ENCODE measurements around the gene DLEU7.

Gene DLEU7

DNA sequence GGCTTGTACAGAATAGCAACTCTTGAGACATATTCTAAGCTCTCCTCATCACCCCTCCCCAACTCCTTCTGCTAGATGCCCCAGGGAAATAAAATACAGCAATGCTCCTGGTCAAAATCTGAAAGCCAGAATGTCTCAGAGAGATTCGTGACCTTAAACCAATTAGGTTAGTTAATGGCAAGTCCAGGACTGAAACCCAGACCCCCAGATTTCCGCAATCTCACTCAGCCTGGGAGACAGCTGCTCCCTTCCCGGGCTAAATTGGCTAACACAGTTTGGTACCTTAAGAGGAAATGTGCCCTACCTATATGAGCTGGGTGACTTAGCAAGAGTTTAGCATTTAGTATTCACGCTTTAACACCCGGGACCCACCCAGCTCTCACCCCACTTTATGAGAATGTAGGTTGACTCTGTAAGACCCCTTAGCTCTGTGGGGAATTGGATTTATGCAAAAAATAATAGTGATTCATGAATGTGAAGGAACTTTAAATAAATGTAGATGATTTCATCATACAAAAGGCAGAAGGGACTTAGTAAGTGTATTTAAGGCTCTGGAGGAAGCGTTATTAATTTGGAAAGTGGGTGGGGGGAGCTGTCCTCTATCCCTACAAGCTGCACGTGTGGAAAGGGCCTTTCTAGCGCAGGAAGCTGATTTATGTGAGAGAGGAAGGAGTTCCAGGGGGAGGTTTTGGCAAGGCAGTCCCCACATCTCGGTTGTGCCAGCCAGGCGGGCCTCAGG, 1.1 kb downstream of the DLEU7 start:
- DNase-seq: no peak

DNA sequence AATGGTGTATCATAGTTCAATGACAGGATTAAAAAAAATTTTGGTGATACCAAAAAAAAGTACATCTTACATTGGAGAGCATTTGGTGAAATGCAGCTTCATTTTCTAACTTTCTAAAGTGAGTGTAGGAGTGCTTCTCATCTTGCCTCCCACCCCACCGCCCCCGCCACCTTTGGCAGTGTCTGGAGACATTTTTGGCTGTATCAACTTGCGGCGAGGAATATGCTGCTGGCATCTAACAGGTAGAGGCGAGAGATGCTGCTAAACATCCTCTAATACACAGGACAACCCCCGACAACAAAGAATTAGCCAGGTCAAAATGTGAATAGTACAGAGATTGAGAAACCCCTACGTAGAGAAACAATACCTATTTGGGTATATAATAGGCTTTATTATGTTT, 1.7 kb downstream of the DLEU7 start:
- DNase-seq: no peak

DNA sequence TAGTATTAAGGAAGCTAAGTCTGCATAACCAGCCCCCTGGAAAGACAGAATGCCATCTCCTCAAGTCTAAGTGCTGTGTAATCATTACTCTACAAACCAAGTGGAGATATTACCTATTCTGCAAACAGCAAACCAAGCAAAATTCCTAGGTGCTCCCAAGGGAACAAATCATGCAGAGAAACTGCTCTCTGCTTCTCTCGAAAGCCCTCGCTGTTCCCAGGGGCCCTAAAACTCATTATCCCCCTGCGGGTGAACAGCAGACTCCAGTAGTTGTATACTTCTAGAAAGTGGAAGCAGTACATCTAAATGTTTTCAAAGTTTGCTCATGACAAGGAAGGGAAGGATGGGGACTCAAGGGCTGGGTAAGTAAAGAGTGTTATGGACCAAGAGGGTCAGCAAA, 3.2 kb downstream of the DLEU7 start:
- no peak for DNase-seq

DNA sequence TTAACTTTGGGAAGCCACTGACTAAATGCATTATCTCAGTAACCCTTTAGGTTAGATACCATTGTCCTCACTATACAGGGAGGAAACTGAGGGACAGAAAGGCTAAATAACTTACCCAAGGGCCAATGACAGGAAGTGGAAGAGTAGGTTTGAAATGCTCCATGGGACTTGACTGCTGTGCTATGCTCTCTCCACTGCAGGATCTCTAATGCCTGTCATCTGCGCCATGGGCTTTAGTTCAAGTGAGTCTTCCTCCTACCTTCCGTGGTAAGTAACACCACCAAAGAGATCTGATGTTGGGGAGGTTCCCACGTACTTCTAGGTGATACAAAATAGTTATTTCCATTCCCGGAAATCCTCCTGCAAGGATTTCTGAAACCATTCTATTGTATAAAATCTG, 3.7 kb downstream of the DLEU7 start:
- no peak for DNase-seq

DNA sequence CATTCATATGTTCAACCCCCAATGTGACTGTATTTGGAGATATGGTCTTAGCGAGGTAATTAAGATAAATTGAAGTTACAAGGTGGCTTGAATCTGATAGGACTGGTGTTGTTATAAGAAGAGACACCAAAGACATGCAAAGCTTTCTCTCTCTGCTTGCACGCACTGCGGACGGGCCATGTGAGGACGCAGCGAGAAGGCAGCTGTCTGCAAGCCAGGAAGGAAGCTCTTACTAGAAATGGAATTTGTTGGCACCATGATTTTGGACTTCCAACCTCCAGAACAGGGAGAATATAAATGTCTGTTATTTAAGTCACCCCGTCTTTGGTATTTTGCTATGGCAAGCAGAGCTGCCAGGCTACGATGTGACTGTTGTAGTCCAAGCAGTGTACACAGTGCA, 4.8 kb downstream of the DLEU7 start:
- DNase-seq: no peak

DNA sequence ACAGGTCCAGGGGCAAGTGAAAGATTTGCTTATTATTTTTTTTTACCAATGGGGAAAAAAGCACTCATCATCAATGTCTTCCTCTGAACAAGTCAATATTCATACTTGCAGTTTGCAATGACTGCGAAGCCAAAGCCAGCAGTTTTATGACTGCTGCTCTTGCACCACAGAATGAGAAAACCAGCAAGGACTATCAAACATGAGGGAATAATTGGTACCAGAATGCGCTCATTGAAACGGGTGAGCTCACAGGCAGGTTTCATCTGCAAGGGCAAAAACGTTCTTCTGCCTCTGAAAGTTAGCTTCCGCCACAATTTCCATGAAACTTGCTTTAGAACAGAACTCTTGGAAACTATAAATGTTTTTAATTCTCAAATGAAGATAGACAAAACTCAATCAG, 5.5 kb downstream of the DLEU7 start:
- no peak for DNase-seq

DNA sequence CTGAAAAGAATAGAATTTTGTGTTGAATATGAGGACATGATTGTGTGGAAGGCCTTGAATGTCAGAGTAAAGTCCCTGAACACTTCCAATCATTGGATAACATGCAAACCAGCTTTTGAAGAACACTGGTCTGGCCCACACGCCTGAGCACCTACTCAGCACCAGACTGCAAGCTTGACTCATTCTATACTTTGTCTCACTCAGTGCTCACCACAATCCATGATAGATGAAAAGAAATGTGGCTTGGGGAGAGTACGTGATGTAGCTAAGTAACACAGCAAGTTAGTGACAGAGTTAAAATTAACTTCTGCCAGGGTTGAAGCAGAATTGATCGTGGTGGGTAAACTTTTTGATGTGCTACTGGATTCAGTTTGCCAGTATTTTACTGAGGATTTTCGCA, 12.0 kb downstream of the DLEU7 start:
- no peak for DNase-seq

DNA sequence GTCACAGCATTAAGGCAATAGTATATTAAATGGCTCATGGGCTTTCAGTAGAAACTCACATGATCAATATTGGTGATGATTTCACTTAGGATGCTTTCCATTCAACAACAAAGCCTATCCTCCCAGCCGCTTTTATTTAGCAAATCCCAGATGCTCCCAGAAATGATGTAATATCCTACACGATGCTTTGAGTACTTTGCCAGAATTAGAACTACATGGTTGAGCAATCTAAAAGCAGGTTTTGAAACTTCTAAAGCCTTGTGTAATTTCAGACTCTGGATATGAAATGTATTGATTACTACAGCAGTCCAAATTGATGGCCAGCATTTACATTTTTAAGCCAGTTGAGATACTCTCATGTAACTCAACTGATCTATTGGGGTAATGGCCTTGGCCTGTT, 13.6 kb downstream of the DLEU7 start:
- no peak for DNase-seq

DNA sequence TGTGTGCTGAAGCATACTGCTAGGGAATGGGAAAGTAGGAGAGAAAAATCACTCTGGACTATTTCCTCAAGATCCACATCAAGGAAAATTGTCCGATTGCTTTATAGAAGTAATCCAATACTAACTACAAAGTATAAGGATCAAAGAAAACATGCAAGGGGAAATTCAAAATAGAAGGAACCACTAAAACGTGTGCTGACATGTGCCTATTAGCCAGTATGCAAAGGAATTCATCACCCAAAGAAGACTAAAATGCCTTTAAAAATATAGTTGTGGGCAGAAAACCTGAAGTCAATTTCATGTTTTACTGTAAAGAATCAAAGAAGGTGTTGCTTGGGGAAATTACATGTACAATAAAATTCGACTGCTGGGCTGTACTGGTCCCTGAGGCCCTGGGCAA, 14.3 kb downstream of the DLEU7 start:
- no peak for DNase-seq

DNA sequence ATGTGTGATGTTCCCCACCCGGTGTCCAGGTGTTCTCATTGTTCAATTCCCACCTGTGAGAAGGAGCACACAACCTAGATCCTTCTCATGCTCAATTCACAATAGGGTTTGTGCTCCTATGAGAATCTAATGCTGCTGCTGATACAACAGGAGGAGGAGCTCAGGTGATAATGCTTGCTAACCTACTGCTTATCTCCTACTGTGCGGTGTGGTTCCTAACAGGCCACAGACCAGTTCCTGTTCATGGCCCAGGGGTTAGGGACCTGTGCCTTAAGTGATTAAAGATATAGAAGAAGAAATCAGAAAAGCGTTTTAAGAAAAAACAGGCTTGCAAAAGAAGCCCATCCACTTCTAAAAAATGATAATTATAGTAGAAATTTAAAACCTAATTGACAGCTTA, 17.5 kb downstream of the DLEU7 start:
- no peak for DNase-seq

DNA sequence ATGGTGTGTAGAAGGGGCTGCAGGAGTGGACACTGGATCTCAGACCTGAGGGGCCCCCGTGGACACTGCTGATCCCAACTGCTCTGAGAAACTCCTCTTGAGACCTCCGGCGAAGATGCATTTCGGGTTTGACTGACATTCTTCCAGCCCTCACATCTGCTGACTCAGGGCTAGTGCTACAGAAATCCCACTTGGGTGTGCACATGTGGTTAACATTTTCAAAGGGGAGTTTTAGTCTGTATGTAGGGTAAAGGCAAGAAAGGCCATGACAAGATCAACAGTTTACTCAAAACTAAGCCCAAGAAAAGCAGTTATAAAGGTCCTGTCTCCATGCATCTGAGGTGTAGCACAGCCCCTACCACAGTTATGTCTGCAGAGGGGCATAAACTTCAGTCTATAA, 31.2 kb downstream of the DLEU7 start:
- DNase-seq: no peak

DNA sequence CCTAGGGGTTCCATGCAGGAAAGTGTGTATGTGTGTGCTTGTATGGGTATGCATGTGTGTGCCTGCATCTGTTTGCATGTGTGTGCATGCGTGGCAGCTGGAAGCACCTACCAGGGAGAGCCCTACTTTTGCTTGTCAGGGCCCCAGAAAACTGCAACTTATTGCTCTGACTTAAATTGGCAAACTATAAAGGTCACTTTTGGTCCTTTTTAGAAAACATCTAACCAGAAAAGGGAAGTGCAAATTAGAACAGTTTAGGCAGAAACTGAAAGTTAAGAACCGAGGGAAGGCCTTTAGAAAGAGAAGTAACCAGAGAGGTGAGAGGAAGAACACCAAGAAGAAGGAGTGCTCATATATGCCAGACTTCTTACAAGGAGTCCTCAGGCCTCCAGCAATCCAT, 32.5 kb downstream of the DLEU7 start:
- DNase-seq: no peak

DNA sequence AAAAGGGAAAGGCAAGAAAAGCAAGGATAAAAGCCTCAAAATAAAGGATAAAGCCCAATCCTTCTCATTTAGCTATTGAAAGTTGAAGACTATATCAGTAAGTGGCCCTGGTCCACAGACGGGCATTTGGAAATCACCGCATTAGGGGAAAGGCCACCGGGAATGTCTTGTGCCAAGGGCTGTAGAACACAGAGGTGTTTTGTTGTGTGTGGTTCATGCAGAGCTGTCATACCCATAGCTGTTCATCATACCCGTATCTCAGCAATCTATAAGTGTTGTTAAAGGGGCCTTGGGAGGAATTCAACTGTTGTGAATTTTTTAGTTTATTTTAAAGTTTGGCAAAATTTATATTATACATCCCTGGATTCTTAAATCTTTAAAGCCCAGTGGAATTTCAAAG, 33.0 kb downstream of the DLEU7 start:
- DNase-seq: no peak

DNA sequence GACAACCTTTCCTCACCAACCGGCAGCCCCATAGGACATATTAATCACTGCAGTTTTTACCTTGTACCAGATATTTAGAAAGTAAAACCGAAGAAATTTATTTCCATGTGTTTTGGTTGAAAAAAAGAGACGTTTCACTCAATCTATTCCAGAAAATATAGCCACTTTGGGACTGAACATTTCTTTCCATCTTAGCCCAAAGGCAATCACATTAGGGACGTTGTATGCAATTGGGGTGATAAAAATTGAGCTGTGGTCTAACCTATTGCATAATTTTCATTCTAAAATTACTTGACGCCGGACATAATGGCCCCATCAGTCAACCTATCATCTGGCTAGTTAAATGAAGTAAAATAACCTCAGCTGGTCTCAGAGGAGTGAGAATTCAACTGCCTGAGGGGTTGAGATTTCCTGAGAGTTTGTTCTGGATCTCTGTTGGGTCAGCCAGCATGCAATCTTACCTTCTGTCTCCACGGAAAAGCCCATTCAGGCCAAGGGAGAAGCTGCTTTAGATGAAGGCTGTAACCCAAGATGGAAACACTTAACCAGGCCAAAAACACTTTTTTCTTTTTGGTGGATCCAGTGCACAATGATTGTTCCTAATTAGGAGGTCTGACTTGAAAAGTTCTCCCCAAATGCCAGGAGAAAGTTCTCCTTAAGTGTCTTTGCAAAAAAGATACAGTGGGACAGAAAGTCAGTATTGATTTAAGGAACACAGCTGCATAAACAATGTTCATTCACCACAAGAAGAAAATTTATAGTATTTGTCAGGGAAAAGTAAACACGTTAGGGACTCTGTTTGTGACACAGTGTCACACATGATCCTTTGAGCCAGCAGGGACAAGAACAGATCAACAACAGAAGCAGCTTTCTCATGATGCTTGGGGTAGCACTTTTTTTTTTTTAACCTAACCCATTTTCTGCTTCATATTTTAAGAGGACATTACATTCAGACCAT, 34.1 kb downstream of the DLEU7 start:
- DNase-seq: peak in 1 of 2 experiments; percentile 53

DNA sequence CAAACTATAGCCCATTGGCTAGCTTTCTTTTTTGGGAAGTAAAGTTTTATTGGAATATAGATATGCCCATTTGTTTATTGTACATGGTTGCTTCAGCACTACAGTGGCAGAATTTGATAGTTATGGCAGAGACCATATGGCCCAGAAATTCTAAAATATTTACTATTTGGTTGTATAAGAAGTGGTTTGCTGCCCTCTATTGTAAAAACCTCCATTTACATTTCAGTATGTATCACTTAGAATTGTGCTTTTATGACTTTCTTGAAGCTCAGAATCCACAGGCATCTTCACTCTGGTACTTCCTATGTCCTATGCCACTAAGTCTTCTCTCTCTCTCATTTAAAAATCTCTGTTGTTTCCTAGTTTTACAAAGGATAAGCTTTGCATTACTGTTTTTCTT, 37.7 kb downstream of the DLEU7 start:
- DNase-seq: no peak

DNA sequence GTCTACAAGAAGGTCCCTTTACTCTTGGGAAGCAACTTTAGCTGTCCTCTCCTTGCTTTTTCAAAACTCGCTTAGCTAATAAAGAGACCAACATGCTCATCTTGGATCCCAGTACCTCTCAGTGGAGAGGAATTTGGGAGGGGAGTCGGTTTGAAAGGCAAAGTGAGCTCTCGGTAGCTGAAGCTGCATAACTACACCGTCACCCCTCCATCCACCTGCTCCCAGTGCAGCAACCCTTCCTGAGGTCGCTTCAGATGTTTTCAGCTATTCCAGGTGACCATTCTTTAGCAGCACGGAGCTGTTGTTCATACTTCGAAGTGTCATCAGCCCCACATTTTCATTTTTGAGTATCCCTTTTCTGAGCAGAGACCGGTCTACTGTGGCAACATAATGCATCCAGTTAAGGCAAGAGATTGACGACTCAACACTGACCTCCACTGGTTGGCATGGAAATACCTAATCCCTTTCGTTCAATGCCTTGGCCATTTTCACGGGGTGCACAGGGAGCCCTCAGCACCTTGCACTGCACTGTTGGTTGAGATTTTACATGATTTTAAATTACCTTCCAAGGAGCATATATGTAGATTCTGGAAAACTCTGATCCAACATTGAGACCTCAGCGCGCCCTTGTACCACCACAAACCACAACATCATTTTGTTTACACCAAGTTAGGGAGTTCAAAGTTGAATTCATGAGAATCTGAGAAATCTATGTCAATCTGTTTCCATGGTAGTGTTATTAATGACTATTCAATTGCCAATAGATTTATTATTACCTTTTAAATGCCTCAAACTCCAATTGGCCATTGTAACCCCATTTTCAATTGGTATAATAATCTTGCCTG, 42.2 kb downstream of the DLEU7 start:
- peak; percentile 71 to 80 for DNase-seq

DNA sequence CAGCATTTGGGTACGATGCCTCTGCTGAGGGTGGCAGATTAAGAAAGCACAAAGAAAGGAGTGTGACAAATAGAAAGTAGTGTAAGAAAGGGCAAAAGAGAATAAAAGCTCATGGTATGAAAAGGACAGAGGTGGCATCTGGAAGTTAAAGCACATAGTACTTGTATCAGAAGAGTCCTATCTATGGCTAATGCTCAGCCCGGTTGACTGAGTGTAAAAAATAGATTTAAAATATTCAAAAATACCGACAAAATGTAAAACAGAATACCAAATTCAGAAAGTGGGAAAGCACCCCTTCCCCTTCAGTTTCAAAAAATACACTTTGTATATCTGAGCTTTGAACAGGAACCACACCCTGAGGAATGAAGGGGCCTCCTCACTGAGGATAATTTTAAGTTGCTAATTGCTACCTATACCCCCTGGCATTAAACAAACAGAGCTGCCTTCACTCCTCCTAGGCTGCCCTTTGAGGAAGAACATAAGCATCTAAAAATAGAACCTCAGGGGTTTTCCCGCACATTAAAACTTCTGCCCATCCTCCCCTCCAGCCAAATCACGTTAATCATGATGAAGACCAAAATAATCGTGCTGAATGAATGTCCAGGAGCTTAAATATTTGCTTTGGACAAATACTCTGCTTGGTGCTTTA, 43.3 kb downstream of the DLEU7 start:
- peak; percentile 44 to 53 for DNase-seq

DNA sequence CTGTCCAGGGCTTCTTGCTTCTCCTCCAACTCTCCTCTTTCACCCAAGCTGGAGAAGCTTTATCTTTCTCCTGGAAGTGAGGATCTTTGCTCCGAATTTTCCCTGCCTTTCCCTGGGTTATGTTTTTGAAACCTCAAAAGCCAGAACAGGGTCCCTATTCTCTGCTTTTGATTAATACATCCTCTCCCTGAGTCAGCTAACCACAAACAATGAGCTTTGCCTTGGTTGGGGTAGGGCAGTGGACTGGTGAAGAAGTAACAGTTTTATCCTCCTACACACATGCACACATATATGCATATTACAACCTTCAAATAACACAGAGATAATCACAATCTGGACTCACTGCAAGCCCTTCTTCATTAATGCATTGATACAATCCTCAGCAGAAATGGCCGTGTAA, 44.6 kb downstream of the DLEU7 start:
- no peak for DNase-seq

DNA sequence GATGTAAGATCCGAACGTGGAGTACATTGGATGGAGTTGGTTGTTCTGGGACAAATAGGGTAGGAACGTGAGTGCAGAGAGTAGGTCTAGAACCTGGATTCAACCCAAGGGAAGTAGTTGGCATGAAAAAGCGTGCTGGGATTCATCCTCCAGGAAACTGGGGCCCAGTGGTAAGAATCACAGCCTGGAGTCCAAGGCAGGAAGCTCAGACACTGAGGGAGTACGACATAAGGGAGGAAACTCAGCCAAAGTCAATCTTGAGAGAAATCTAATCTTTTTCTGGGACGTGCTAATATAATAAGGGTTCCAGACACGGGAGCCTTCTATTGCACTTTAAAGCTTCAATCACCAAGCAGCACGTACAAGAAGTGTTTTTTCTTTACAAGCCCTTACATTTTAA, 46.4 kb downstream of the DLEU7 start:
- no peak for DNase-seq

DNA sequence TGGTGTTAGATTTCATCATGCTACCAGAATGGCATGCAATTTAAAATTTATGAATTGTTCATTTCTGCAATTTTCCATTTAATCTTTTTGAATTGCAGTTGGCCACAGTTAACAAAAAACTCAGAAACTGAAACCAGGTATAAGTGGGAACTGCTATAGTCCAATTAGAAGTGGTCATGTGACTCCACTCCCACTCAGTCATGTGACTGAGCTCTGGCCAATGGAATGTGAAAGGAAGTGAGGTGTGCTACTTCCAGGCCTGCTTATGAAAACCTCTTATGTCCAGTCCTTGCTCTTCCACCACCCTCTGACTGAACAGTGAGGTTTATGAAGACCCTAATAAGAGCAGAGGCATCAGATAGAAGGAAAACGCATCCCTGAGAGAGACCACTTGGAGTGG, 47.0 kb downstream of the DLEU7 start:
- no peak for DNase-seq

DNA sequence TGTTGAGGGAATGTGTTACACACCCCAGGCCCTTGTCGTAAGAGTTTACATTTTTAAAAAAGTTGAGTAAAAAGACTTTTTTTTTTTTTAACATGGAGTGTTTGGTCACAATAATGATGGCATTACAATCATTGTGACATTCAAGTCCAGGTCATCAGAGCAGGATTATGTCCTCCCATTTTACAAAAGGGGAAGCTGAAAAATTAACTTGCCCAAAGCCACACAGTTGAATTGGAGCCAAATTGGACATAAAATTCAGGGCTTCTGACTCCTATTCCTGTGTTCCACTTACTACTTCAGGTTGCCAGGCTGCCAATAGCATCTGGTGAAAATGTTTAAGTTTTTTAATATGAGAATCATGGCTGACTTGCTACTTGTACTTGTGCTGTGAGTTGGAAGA, 49.3 kb downstream of the DLEU7 start:
- DNase-seq: no peak

DNA sequence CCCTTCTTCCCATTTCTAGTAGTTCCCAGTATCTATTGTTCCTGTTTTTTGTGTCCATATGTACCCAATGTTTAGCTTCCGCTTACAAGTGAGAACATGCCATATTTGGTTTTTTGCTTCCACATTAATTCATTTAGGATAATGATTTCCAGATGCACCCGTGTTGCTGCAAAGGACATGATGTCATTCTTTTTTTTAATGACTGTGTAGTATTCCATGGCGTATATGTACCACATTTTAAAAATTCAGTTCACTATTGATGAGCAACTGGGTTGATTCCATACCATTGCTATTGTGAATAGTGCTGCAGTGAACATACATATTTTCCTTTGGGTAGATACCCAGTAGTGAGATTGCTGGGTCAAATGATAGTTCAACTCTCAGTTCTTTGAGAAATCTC, 50.5 kb downstream of the DLEU7 start:
- no peak for DNase-seq

Measured in NCI-H2081 (cell line).